Measurements from ENCODE around the gene RPL27. TPM values are rescaled to one million over a fixed set of nuclear protein-coding genes. Genes with fewer than 3 reads are reported as not detected.

RPL27 gene
- total RNA-seq, 4 donors from 2014 or later = 800 to 1,300 (median 1,077) TPM

DNA sequence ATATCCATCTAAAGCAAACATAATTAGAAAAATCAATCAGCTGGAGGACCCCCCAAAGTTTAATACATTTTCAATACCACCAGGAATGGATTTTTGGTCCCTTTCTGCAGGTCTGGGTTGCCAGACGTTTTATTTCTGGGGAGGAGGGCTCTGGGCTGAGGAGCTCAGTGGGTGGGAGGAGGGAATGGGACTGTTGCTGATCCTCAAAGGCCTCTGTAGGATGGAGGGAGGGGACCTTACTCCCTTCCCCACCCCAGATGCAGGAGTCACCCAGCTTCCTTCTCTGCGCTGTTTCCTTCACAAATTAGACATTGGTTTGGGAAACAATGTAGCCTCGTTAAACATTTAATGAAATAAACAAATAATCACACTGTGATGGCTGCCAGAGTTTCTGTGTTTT is 33.4 kb downstream of the RPL27 start:
- intact Hi-C loops (cut with DNase I; ENCODE audit: low total_unique reads) = no loop called here

DNA sequence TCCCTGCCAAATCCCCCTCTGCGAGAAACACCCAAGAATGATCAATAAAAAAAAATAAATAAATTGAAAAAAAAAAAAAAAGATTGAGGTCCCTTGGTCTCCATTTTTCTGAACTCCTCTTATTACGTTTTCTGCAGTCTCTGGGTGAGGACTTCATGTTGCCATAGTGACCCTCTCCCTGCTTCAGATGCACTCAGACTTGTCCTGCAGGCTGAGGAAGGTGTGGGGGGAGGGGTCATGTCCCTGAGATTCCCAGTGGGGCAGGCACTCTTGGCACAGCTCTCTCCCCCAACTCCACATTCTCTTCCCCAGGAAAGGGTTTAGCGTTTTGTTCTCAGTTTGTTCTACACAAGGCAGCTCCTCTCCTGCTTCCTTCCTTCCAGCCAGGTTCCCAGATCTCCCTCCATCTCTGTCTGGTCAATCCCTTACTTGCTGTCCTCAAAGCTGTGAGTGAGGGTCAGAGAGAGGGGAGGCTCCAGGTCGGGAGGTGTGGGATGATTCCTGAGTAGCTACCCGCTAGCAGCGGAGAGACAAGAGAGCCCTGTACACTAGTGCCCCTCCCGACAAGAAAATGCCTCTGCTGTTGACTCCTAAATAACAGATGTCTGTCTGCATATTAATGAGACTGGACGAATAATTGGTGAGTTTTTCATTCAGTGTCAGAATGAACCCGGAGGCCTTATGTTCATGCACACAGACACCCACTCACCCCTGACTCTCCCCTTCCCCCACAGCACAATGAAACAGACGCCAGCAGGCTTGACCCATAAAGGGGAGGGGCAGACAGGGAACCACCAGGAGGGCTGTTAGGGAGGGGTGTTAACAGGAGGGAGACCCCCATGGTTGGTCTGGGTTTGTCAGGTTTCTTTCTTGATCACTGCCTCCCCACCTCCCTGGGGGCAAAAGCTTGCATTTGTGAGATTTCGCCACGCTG is 36.0 kb downstream of the RPL27 start:
- no peak for ATAC-seq
- no peak overlapping the region for H3K27ac ChIP-seq
- peaks cover 3 to 4% of the 10 kb centered on the region in 2 donors for H3K4me1 ChIP-seq
- H3K27me3 ChIP-seq = no peaks in the 10 kb centered on the region
- DNase-seq = no peak
- intact Hi-C loops (cut with DNase I; ENCODE audit: low total_unique reads) = no loop called here
- TF ChIP-seq, protein P1, sequence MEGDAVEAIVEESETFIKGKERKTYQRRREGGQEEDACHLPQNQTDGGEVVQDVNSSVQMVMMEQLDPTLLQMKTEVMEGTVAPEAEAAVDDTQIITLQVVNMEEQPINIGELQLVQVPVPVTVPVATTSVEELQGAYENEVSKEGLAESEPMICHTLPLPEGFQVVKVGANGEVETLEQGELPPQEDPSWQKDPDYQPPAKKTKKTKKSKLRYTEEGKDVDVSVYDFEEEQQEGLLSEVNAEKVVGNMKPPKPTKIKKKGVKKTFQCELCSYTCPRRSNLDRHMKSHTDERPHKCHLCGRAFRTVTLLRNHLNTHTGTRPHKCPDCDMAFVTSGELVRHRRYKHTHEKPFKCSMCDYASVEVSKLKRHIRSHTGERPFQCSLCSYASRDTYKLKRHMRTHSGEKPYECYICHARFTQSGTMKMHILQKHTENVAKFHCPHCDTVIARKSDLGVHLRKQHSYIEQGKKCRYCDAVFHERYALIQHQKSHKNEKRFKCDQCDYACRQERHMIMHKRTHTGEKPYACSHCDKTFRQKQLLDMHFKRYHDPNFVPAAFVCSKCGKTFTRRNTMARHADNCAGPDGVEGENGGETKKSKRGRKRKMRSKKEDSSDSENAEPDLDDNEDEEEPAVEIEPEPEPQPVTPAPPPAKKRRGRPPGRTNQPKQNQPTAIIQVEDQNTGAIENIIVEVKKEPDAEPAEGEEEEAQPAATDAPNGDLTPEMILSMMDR (IDR thresholded peaks at IDR 0.05 in 4 of 5, conservative IDR thresholded peaks at IDR 0.05 in 1 of 5) = no peak
- TF ChIP-seq POLR2A (IDR thresholded peaks at IDR 0.05) = no peak
- in situ Hi-C loops (cut with MboI; ENCODE audit: low sequenced_read_pairs in 4 of 4) = loop anchor here in 1 of 4 donors (10.0 kb wide), 1 partner anchor 91 kb away; the partner anchor contains the start of gene BRCA1
- H3K4me3 ChIP-seq = no peak overlapping the region
- H3K9me3 ChIP-seq = no peaks in the 10 kb centered on the region
- no peaks in the 10 kb centered on the region for H3K36me3 ChIP-seq

More for the DNA sequence above, 33.4 kb downstream of the RPL27 start:
- Histone ChIP-seq H3K36me3 (no peaks in the 10 kb centered on the region), H3K4me1 (peaks cover 4 to 6% of the 10 kb centered on the region in 2 donors), H3K27me3 (no peaks in the 10 kb centered on the region), H3K9me3 (no peaks in the 10 kb centered on the region), H3K4me3 (no peak overlapping the region), H3K27ac (no peak overlapping the region)
- DNase-seq = no peak
- TF ChIP-seq, protein P1 (IDR thresholded peaks at IDR 0.05 in 4 of 5, conservative IDR thresholded peaks at IDR 0.05 in 1 of 5) = no peak
- TF ChIP-seq POLR2A (IDR thresholded peaks at IDR 0.05) = no peak
- ATAC-seq = no peak
- in situ Hi-C loops (cut with MboI; ENCODE audit: low sequenced_read_pairs in 4 of 4) = loop anchor here in 1 of 4 donors (10.0 kb wide), 1 partner anchor 93 kb away; the partner anchor contains the start of gene BRCA1

DNA sequence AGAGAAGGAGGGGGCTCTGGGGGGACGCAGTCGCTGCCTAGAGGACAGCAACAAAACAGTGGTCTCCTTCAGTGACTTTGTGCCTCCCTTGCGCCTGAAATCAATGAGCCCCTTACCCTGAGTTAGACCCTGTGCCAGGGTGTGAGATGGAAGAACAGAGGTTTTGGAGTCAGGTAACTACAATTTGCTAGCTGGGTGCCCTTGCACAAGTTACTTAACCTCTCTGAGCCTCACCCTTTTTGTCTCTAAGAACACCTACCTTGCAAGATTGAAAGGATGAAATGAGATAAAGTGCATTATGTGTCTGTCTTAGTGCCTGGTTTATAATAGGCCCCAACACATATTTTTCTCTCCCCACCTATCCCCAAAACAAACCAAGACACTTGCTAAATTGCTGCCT is 36.7 kb downstream of the RPL27 start:
- intact Hi-C loops (cut with DNase I; ENCODE audit: low total_unique reads) (no loop called here), in situ Hi-C loops (cut with MboI; ENCODE audit: low sequenced_read_pairs in 4 of 4) (loop anchor here in 1 of 4 donors (10.0 kb wide), 1 partner anchor 90 kb away; the partner anchor contains the start of gene BRCA1)
- H3K36me3 ChIP-seq = no peaks in the 10 kb centered on the region
- TF ChIP-seq, protein P1 (IDR thresholded peaks at IDR 0.05 in 4 of 5, conservative IDR thresholded peaks at IDR 0.05 in 1 of 5) = no peak
- TF ChIP-seq POLR2A (IDR thresholded peaks at IDR 0.05) = no peak
- ATAC-seq = no peak
- H3K9me3 ChIP-seq = no peaks in the 10 kb centered on the region
- peaks cover 0 to 4% of the 10 kb centered on the region in 2 donors for H3K4me1 ChIP-seq
- H3K4me3 ChIP-seq = no peak overlapping the region
- H3K27ac ChIP-seq = no peak overlapping the region
- DNase-seq = no peak
- H3K27me3 ChIP-seq = no peaks in the 10 kb centered on the region

DNA sequence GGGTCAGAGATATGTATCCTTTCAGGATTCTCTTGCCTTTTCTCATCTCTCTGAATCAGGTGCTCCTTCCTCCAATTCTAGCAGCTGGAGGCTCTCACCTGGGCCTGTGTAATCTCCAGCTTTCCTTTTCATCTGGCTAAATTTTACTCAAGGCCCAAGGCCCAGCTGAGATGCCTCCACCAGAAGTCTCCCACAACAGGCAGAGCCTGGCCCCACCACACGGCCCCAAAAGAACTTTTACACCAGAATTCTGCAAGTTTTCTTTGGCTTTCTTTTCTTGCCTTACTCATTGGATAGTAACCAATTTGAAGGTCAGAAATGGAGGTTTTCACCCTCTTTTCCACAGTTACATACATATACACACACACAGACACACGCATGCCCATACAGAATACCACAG is 41.4 kb downstream of the RPL27 start:
- H3K4me3 ChIP-seq = no peak overlapping the region
- in situ Hi-C loops (cut with MboI; ENCODE audit: low sequenced_read_pairs in 4 of 4) (loop anchor here in 1 of 4 donors (10.0 kb wide), 1 partner anchor 85 kb away; the partner anchor contains the start of gene BRCA1), intact Hi-C loops (cut with DNase I; ENCODE audit: low total_unique reads) (no loop called here)
- H3K9me3 ChIP-seq = no peaks in the 10 kb centered on the region
- DNase-seq = no peak
- H3K27ac ChIP-seq = no peak overlapping the region
- ATAC-seq = no peak
- H3K4me1 ChIP-seq = no peaks in the 10 kb centered on the region
- no peaks in the 10 kb centered on the region for H3K27me3 ChIP-seq
- H3K36me3 ChIP-seq = no peaks in the 10 kb centered on the region
- TF ChIP-seq, protein P1 (IDR thresholded peaks at IDR 0.05 in 4 of 5, conservative IDR thresholded peaks at IDR 0.05 in 1 of 5) = no peak
- no peak for TF ChIP-seq POLR2A (IDR thresholded peaks at IDR 0.05)
